ENCODE data around the gene SLC17A9. TPM values are rescaled to one million over a fixed set of nuclear protein-coding genes. Genes with fewer than 3 reads are reported as not detected.
A peak's percentile ranks its signal among the peaks of the same experiment; 100 is the strongest.

SLC17A9 gene
- polyA plus RNA-seq, 3 donors, result 0.81 to 31.3 (median 0.82) TPM

GRCh38 chr20:62910777-62911497 is 41.6 kb upstream of the SLC17A9 start:
- Mint-ChIP-seq H3K27ac (peak overlapping the region in 4 of 7 donors; percentile 3 to 77 (median 13)), H3K9me3 (no peaks in the 10 kb centered on the region), H3K36me3 (peaks cover 70 to 80% of the 10 kb centered on the region in 2 donors), H3K4me1 (peaks cover 9% of the 10 kb centered on the region), H3K27me3 (ENCODE audit: low read depth in 3 of 3) (peaks cover 0 to 4% (median 0%) of the 10 kb centered on the region in 3 donors), H3K4me3 (no peak overlapping the region)
- Histone ChIP-seq H2AFZ (ENCODE audit: insufficient read depth, low read depth, low read length, poor library complexity, severe bottlenecking) (no peak overlapping the region), H3K9ac (ENCODE audit: insufficient read depth, low read length, poor library complexity, severe bottlenecking) (no peak overlapping the region), H3K27ac (ENCODE audit: low read depth in 1 of 2, low read length in 2 of 2) (no peak overlapping the region), H3K9me3 (replicated peaks in 1 of 2; ENCODE audit: control insufficient read depth in 1 of 2, insufficient read depth in 1 of 2, low read length in 2 of 2) (no peaks in the 10 kb centered on the region), H3K36me3 (replicated peaks in 1 of 2; ENCODE audit: control insufficient read depth in 1 of 2, insufficient read depth in 2 of 2, low read length in 2 of 2) (peaks cover 75 to 84% of the 10 kb centered on the region in 2 donors), H3K4me1 (ENCODE audit: control insufficient read depth in 1 of 2, insufficient read depth in 2 of 2, low read length in 2 of 2) (peaks cover 0 to 9% of the 10 kb centered on the region in 2 donors), H4K20me1 (ENCODE audit: insufficient read depth, low read length) (peaks cover 100% of the 10 kb centered on the region), H3K79me2 (ENCODE audit: insufficient read depth, low read length) (peaks cover 85% of the 10 kb centered on the region), H3K4me3 (replicated peaks in 1 of 3; ENCODE audit: low read depth in 2 of 3, low read length in 3 of 3) (no peak overlapping the region), H3K27me3 (ENCODE audit: control insufficient read depth in 2 of 2, insufficient read depth in 2 of 2, low read length in 2 of 2) (no peaks in the 10 kb centered on the region), H3K4me2 (replicated peaks; ENCODE audit: extremely low read depth, low read length, poor library complexity, severe bottlenecking) (no peak overlapping the region)
- DNase-seq, result no peak
- no peak for TF ChIP-seq CTCF (IDR thresholded peaks at IDR 0.05)
- intact Hi-C loops (cut with micrococcal nuclease), result no loop called here
- WGBS (ENCODE audit: insufficient coverage), result 96% methylated on average over 45 of the region's 45 CpGs

- H4K20me1 ChIP-seq (ENCODE audit: insufficient read depth, low read length), result peaks cover 100% of the 10 kb centered on the region
These were observed 40.7 kb upstream of the SLC17A9 start for GRCh38 chr20:62911701-62912280.

More at GRCh38 chr20:62911701-62912280, 40.7 kb upstream of the SLC17A9 start:
- WGBS (ENCODE audit: insufficient coverage), result 82% methylated on average over 7 of the region's 10 CpGs
- Histone ChIP-seq H3K36me3 (replicated peaks in 1 of 2; ENCODE audit: control insufficient read depth in 1 of 2, insufficient read depth in 2 of 2, low read length in 2 of 2) (peaks cover 66 to 76% of the 10 kb centered on the region in 2 donors), H3K79me2 (ENCODE audit: insufficient read depth, low read length) (peaks cover 94% of the 10 kb centered on the region), H3K9me3 (replicated peaks in 1 of 2; ENCODE audit: control insufficient read depth in 1 of 2, insufficient read depth in 1 of 2, low read length in 2 of 2) (no peaks in the 10 kb centered on the region), H3K4me1 (ENCODE audit: control insufficient read depth in 1 of 2, insufficient read depth in 2 of 2, low read length in 2 of 2) (peaks cover 0 to 9% of the 10 kb centered on the region in 2 donors), H3K4me2 (replicated peaks; ENCODE audit: extremely low read depth, low read length, poor library complexity, severe bottlenecking) (no peak overlapping the region), H3K27ac (ENCODE audit: low read depth in 1 of 2, low read length in 2 of 2) (no peak overlapping the region), H3K4me3 (replicated peaks in 1 of 3; ENCODE audit: low read depth in 2 of 3, low read length in 3 of 3) (no peak overlapping the region), H3K9ac (ENCODE audit: insufficient read depth, low read length, poor library complexity, severe bottlenecking) (no peak overlapping the region), H3K27me3 (ENCODE audit: control insufficient read depth in 2 of 2, insufficient read depth in 2 of 2, low read length in 2 of 2) (no peaks in the 10 kb centered on the region), H2AFZ (ENCODE audit: insufficient read depth, low read depth, low read length, poor library complexity, severe bottlenecking) (no peak overlapping the region)
- Mint-ChIP-seq H3K27me3 (ENCODE audit: low read depth in 3 of 3) (peaks cover 0 to 4% (median 0%) of the 10 kb centered on the region in 3 donors), H3K4me1 (peaks cover 13% of the 10 kb centered on the region), H3K4me3 (no peak overlapping the region), H3K36me3 (peaks cover 62 to 72% of the 10 kb centered on the region in 2 donors), H3K27ac (peak overlapping the region in 3 of 7 donors; percentile 32 to 33 (median 33)), H3K9me3 (no peaks in the 10 kb centered on the region)
- intact Hi-C loops (cut with micrococcal nuclease), result no loop called here
- no peak for TF ChIP-seq CTCF (IDR thresholded peaks at IDR 0.05)
- no peak for DNase-seq
